Hypothalamus (tissue), 51 donors: ENCODE measurements around the gene SRF.
A peak's percentile ranks its signal among the peaks of the same experiment; 100 is the strongest.
"Not testable (repeated sequence)": the region's sequence is repeated elsewhere in the genome, so short reads cannot be mapped to it uniquely, and the experiment has no call there.

Experiments
- DNase-seq, 51 donors: peaks; one replicate each; lab custom pipeline; 2025; lab: John Stamatoyannopoulos, UW

Gene SRF

GRCh38 chr6:43170931-43171706 is at the start of gene SRF:
TSS of gene SRF (plus strand) at chr6:43171269. CDS start at chr6:43171657, 388 bp downstream.
- DNase-seq, result peak; percentile 76 to 100 (median 98)

- DNase-seq, result no peak
Measured at GRCh38 chr6:43122146-43122545, 48.9 kb upstream of the SRF start.

DNA sequence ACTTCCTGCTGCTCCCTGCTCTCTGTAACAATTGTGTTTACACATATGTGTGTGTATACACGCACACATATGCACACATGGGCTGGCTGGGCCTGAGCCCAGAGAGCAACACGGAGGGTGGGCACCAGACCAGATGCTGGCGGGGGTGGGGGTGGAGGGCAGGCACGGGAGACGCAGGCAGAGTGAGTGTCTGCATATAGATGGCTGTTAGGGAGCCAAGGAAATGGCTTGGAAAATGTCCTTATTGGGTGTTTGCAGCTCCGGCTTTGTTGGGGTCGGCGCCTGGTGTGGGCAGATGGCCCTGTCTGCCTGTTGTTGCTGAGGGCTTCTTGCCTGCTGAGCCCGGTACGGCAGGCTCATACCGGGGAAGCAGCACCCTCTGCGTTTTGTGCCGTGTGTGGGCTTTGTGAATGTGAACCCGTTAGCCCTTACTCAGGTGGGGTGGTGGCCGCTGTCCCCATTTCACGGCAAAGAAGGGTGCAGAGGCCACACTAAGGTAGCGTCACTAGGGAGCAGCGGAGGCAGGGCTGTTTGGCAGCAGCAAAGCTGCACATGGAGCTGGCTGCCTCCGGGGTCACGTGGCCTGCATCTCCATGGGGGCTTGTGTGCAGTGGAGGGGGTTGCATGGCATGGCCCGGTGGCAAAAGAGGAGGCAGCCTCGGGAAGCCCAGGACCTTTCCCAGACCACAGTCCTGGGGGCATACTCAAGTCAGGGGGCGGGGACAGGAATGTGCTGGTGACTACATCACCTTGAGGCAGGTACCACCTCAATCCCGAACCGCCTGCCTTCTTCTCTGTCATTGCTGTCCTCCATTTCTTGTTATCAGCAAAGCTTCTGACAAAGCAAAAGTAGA is 47.4 kb upstream of the SRF start:
- DNase-seq, result peak in 5 of 51 donors; percentile 7 to 24 (median 9)

- no peak for DNase-seq
Measured at GRCh38 chr6:43124481-43124880, 46.6 kb upstream of the SRF start.

- DNase-seq, result no peak
Measured at GRCh38 chr6:43125119-43125518, 46.0 kb upstream of the SRF start.

GRCh38 chr6:43125555-43125954 is 45.5 kb upstream of the SRF start:
- DNase-seq, result no peak

DNA sequence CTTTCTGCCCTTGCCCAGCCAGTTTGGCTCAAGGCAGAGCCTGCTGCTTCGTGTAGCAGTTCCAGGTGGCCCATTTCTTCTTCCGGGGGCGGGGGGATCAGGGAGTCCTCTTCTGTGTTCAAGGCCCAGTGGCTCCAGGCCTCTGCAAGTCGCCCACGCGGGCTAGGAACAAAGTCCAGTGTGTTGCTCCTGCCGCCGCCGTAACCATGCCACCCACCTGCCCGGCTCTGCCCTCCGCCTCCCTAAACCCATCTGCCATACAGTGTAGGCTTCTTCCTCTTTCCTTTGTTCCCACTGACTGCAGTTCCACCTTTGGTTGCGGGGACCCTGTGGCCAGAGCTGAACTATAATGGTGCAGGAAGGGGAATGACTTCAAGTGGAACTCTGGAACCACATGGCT is 43.9 kb upstream of the SRF start:
- DNase-seq, result no peak

DNA sequence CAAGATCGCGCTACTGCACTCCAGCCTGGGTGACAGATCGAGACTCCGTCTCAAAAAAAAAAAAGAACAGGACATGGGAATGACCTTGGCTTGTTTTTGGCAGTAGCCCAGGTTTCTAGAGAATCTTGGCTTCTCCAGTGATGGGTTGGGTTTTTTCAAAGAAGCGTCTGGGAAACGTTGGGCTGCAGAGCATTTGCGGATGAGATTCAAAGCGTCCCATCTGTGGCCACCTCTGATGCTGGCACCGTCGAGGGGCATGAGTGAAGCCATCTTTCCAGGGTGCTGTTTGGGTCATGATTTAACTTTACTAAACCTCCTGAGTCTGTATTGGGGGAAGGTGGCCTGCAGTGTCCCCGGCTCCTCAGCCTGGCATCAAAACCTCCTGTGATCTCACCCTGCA is 43.2 kb upstream of the SRF start:
- DNase-seq, result no peak

- DNase-seq, result no peak
Measured at GRCh38 chr6:43128926-43129325, 42.1 kb upstream of the SRF start.

- no peak for DNase-seq
Measured at GRCh38 chr6:43129434-43130194, 41.5 kb upstream of the SRF start.

- no peak for DNase-seq
Measured at GRCh38 chr6:43130429-43130828, 40.6 kb upstream of the SRF start.

GRCh38 chr6:43131379-43131778 is 39.7 kb upstream of the SRF start:
- DNase-seq, result not testable (repeated sequence)

DNA sequence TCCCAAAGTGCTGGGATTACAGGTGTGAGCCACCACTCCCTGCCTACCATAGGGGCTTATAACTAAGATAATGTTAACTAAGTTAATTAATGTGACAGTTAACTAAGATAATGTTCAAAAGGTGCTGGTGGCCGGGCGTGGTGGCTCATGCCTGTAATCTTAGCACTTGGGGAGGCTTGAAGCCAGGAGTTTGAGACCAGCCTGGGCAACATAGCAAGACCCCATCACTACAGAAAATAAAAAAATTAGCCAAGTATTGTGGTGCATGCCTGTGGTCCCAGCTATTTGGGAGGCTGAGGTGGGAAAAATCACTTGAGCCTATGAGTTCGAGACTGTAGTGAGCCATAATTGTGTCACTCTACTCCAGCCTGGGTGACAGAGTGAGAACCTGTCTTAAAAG is 32.8 kb upstream of the SRF start:
- DNase-seq, result no peak

DNA sequence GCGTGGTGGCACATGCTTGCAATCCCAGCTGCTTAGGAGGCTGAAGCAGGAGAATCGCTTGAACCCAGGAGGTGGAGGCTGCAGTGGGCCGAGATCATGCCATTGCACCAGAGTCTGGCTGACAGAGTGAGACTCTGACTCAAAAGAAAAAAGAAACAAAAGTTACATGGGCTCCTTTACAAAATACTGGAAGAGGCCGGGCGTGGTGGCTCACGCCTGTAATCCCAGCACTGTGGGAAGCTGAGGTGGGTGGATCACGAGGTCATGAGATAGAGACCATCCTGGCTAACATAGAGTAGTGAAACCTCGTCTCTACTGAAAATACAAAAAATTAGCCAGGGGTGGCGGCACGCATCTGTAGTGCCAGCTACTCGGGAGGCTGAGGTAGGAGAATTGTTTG is 31.1 kb upstream of the SRF start:
- DNase-seq, result not testable (repeated sequence)

GRCh38 chr6:43141644-43142043 is 29.4 kb upstream of the SRF start:
- DNase-seq, result no peak

DNA sequence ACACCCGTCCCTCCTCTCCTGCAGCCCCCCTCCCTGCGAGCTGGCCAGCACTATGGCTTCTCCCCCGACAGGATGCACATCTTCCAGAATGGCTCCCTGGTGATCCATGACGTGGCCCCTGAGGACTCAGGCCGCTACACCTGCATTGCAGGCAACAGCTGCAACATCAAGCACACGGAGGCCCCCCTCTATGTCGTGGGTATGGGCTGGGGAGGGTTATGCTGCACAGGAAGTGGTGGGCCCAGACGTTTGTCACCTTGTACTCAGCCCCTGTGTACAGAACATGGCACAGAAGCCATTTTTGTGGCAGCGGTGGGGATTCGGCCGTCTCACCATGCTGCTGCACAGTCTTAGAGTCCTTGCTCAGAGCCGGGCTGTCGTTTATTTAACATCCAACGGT is 29.0 kb upstream of the SRF start:
- no peak for DNase-seq

DNA sequence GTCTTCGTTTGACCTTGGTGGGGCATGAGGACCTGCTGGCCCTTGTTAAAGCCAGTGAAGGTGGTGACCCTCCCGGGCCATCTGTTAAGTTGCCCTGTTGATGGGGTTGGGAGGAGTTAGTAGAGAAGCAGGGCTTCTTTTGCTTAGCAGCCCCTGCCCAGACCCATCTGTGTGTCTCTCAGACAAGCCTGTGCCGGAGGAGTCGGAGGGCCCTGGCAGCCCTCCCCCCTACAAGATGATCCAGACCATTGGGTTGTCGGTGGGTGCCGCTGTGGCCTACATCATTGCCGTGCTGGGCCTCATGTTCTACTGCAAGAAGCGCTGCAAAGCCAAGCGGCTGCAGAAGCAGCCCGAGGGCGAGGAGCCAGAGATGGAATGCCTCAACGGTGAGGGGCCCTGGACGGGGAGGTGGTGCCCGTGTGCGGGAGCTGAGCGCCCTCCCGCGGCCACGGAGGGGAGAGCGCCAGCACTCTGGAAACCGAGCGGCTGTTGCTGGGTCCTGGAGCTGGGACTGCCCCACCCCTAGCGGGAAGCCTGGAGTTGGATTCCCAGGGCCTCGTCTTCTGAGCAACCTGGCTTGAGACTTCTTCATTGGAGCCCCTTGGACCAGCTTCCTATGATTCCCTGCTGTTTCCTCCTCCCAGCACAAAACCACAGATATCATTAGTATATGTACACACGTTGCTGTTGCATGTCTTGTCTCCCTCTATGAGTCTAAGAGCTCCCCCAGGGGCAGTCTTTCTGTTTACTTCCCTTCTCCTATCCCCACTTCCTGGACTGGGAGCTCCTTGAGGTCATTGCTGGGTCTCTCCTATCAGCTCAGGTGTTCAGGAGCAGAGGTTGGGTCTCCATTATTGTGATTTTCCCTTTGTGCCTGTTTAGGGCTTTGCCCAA is 27.6 kb upstream of the SRF start:
- peak in 50 of 51 donors; percentile 9 to 88 (median 69) for DNase-seq

DNA sequence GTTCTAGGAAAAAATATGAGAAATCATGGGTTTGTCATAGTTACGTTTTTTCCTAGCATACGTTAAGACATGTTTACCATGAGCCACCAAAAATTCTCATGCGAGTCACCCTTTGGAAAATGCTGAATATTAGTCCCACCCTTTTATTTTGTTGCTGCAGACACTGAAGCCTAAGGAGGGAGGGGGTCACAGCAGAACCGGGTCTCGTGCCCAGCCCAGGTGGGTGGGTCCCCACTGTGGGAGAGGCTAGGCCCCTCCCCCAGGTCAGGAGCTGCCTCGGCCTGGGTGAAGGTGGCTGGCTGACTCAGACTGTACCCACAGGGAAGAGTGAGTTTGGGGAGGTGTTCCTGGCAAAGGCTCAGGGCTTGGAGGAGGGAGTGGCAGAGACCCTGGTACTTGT is 26.2 kb upstream of the SRF start:
- no peak for DNase-seq

DNA sequence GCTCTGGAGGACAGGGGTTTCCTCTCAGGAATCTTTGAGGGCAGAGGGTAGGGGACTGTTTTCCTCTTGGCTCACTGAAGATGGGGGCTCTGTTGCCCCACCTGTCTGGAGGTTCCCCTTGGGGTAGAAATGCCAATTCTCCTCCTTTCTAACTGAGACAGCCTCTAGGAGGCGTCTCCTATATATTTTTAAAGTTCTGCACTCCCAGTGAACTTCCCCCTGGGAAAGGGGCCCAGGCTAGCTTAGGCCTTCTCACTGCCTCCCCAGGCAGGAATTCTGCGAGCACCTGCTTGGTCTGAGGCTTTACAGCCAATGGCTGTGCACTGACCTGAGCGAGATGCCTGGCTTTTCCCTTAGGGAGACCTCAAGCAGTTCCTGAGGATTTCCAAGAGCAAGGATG is 24.8 kb upstream of the SRF start:
- no peak for DNase-seq
